ENCODE results near the gene EEF1A1.

Gene EEF1A1

DNA sequence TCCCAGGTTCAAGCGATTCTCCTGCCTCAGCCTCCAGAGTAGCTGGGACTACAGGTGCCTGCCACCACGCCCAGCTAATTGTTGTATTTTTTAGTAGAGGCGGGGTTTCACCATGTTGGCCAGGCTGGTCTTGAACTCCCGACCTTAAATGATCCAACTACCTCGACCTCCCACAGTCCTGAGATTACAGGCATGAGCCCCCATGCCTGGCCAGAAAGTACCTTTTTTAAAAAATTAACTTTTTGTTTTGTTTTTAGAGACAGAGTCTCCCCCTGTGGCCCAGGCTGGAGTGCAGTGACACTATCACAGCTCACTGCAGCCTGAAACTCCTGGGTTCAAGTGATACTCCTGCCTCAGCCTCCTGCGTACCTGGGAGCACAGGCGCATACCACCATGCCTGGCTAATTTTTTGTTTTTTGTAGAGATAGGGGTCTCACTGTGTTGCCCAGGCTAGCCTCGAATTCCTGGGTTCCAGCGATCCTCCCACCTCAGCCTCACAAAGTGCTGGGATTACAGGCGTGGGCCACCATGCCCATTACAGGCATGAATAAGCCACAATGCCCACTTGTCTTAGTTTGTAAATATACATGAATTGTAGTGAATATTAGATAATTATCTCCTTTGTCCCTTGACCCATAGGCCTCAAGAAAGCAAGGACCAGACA is 17.4 kb upstream of the EEF1A1 start:
- no peak overlapping the region for H3K9ac ChIP-seq
- no peak overlapping the region for H3K27ac ChIP-seq

GRCh38 chr6:73537677-73538076 is 16.8 kb upstream of the EEF1A1 start:
- H3K36me3 ChIP-seq (ENCODE audit: insufficient read depth): no peaks in the 10 kb centered on the region
- H2AFZ ChIP-seq (ENCODE audit: low read depth): no peak overlapping the region
- H4K20me1 ChIP-seq (ENCODE audit: insufficient read depth): no peaks in the 10 kb centered on the region
- H3K4me2 ChIP-seq: no peak overlapping the region
- no peaks in the 10 kb centered on the region for H3K4me1 ChIP-seq (ENCODE audit: low read depth, poor library complexity, severe bottlenecking)
- no peaks in the 10 kb centered on the region for H3K79me2 ChIP-seq (ENCODE audit: insufficient read depth, low read depth)
- H3K27ac ChIP-seq: no peak overlapping the region
- H3K4me3 ChIP-seq (IDR thresholded peaks at IDR 0.05; ENCODE audit: insufficient read depth, low read depth, low read length): no peak overlapping the region
- H3K27me3 ChIP-seq (ENCODE audit: insufficient read depth, low read depth): no peaks in the 10 kb centered on the region
- H3K9ac ChIP-seq: no peak overlapping the region
- TF ChIP-seq, protein P1, sequence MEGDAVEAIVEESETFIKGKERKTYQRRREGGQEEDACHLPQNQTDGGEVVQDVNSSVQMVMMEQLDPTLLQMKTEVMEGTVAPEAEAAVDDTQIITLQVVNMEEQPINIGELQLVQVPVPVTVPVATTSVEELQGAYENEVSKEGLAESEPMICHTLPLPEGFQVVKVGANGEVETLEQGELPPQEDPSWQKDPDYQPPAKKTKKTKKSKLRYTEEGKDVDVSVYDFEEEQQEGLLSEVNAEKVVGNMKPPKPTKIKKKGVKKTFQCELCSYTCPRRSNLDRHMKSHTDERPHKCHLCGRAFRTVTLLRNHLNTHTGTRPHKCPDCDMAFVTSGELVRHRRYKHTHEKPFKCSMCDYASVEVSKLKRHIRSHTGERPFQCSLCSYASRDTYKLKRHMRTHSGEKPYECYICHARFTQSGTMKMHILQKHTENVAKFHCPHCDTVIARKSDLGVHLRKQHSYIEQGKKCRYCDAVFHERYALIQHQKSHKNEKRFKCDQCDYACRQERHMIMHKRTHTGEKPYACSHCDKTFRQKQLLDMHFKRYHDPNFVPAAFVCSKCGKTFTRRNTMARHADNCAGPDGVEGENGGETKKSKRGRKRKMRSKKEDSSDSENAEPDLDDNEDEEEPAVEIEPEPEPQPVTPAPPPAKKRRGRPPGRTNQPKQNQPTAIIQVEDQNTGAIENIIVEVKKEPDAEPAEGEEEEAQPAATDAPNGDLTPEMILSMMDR (conservative IDR thresholded peaks at IDR 0.05; ENCODE audit: low read depth, low read length): no peak

More for the DNA sequence above, 17.4 kb upstream of the EEF1A1 start:
- no peaks in the 10 kb centered on the region for H3K27me3 ChIP-seq (ENCODE audit: insufficient read depth, low read depth)
- H3K4me2 ChIP-seq: no peak overlapping the region
- no peak overlapping the region for H2AFZ ChIP-seq (ENCODE audit: low read depth)
- no peaks in the 10 kb centered on the region for H4K20me1 ChIP-seq (ENCODE audit: insufficient read depth)
- TF ChIP-seq, protein P1 (conservative IDR thresholded peaks at IDR 0.05; ENCODE audit: low read depth, low read length): no peak
- no peak overlapping the region for H3K4me3 ChIP-seq (IDR thresholded peaks at IDR 0.05; ENCODE audit: insufficient read depth, low read depth, low read length)
- no peaks in the 10 kb centered on the region for H3K4me1 ChIP-seq (ENCODE audit: low read depth, poor library complexity, severe bottlenecking)
- H3K79me2 ChIP-seq (ENCODE audit: insufficient read depth, low read depth): no peaks in the 10 kb centered on the region
- no peaks in the 10 kb centered on the region for H3K36me3 ChIP-seq (ENCODE audit: insufficient read depth)

GRCh38 chr6:73534628-73535027 is 13.8 kb upstream of the EEF1A1 start:
- H3K27ac ChIP-seq: no peak overlapping the region
- no peaks in the 10 kb centered on the region for H3K4me1 ChIP-seq (ENCODE audit: low read depth, poor library complexity, severe bottlenecking)
- H4K20me1 ChIP-seq (ENCODE audit: insufficient read depth): no peaks in the 10 kb centered on the region
- H3K4me2 ChIP-seq: no peak overlapping the region
- TF ChIP-seq, protein P1 (conservative IDR thresholded peaks at IDR 0.05; ENCODE audit: low read depth, low read length): no peak
- H3K9ac ChIP-seq: no peak overlapping the region
- no peak overlapping the region for H3K4me3 ChIP-seq (IDR thresholded peaks at IDR 0.05; ENCODE audit: insufficient read depth, low read depth, low read length)
- no peaks in the 10 kb centered on the region for H3K36me3 ChIP-seq (ENCODE audit: insufficient read depth)
- H2AFZ ChIP-seq (ENCODE audit: low read depth): no peak overlapping the region
- no peaks in the 10 kb centered on the region for H3K27me3 ChIP-seq (ENCODE audit: insufficient read depth, low read depth)
- H3K79me2 ChIP-seq (ENCODE audit: insufficient read depth, low read depth): no peaks in the 10 kb centered on the region

DNA sequence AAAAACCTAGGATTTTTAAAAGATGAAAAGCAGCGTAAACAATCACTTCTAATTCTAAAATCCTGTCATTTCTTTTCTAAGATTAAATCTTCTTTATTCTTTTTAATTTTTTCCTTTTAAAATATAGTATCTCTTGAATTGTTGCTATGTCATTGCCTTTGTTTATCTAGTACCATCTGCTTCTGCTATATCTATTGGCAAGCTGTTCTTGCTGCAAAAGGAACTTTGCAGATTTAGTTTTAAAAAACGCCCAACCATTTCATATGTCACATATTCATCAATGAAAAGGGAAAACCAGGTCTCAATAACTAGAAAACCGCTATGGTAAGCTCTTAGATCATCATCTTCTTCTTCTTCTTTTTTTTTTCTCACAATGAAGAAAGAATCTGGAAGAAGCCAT is 11.5 kb upstream of the EEF1A1 start:
- Histone ChIP-seq H3K4me2 (no peak overlapping the region), H3K27me3 (ENCODE audit: insufficient read depth, low read depth) (no peaks in the 10 kb centered on the region), H4K20me1 (ENCODE audit: insufficient read depth) (no peaks in the 10 kb centered on the region), H3K36me3 (ENCODE audit: insufficient read depth) (no peaks in the 10 kb centered on the region), H2AFZ (ENCODE audit: low read depth) (no peak overlapping the region), H3K79me2 (ENCODE audit: insufficient read depth, low read depth) (no peaks in the 10 kb centered on the region), H3K4me1 (ENCODE audit: low read depth, poor library complexity, severe bottlenecking) (no peaks in the 10 kb centered on the region), H3K4me3 (IDR thresholded peaks at IDR 0.05; ENCODE audit: insufficient read depth, low read depth, low read length) (no peak overlapping the region), H3K27ac (no peak overlapping the region), H3K9ac (no peak overlapping the region)
- TF ChIP-seq, protein P1 (conservative IDR thresholded peaks at IDR 0.05; ENCODE audit: low read depth, low read length): no peak
